GM18505 (cell line): Measurements from ENCODE around the gene DGUOK.
"Not testable (repeated sequence)": the region's sequence is repeated elsewhere in the genome, so short reads cannot be mapped to it uniquely, and the experiment has no call there.

Experiments
- ATAC-seq: cut with Tn5 transposase; IDR thresholded peaks from one replicate; pipeline ENCODE4 v1.9.1; 2021; ENCODE audit not compliant: unreplicated experiment
- POLR2A ChIP-seq: IDR thresholded peaks from 4 replicates; pipeline ENCODE4 v1.6.1; 2011; ENCODE audit warnings: borderline replicate concordance; ENCODE audit not compliant: insufficient read depth, insufficient read length; ENCODE audit errors: extremely low read depth

Gene DGUOK

DNA sequence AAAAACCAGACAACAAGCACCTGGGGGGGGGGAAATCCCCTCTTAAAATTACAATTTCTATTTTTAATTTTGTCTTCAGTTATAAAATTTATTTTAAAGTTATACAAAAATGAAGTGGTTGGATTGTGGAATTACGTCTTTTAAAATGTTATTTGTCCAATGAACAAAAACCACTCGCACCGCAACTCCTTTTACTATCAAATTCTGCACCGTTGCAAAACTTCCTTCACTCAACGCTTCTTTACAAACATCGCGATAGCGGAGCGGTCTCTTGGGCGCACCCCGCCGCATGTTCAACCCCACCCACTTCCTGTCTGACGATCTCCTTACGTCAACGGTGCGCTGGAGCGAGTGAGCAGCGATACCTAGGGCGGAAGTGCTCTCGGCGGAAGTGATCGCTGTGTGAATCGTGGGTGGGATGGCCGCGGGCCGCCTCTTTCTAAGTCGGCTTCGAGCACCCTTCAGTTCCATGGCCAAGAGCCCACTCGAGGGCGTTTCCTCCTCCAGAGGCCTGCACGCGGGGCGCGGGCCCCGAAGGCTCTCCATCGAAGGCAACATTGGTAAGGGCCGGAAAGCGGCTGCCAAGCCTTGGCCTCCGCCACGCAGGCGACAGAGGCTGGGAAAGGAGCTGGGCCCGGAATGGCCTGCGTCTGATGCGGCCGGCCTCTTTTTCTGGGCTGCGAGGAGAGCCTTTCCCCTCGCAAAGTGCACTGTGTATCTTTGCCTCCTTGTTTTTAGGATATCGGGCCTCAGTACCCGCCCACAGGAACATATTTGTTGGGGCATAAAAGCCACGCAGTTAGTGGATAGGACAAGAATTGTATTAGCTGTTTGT, at the start of gene DGUOK:
Gene DGUOK, plus strand, starts transcription at position 388 of the 835 bp plus-strand sequence. Its CDS starts 31 bp downstream, at position 419.
- peak; percentile 99 for ATAC-seq
- TF ChIP-seq POLR2A: peak; percentile 94

DNA sequence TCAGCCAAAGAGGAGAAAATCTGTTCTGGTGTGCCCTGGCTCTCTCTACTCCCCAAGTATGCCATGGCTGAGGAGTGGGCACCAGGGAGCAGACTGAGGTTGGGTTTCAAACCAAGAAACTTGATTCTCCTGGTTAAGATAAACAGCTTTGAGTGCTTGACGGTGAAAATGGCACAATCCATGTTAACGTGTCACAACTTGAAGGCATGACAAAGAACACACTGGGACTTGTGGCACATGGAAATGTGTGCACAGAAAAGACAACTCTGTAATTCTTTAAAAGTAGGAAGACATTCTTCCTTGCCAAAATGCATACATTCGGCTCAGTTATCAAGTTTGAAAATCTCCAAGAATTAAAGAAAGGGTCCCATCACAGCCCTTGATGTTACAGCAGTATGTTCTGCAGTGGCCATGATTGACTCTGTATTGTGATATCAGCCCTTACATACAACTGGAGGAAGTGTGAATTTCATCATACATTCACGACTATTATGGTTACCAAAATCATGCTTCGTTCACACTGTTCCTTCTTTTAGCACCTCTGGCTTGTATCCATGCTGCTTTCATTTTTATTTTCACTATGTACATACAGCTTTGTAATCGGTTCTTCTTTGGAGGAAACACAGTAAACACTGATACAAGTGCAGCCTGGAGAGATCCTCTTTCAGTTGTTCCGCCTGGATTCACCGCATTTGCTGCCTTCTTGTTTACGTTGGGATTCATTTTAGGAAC, 49.4 kb upstream of the DGUOK start:
- ATAC-seq: no peak
- TF ChIP-seq POLR2A: no peak

DNA sequence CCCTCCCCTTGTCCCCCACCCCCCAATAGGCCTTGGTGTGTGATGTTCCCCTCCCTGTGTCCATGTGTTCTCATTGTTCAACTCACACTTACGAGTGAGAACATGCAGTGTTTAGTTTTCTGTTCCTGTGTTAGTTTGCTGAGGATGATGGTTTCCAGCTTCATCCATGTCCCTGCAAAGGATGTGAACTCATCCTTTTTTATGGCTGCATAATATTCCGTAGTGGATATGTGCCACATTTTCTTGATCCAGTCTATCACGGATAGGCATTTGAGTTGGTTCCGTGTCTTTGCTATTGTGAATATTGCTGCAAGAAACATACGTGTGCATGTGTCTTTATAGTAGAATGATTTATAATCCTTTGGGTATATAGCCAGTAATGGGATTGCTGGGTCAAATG, 48.7 kb upstream of the DGUOK start:
- not testable (repeated sequence) for ATAC-seq

DNA sequence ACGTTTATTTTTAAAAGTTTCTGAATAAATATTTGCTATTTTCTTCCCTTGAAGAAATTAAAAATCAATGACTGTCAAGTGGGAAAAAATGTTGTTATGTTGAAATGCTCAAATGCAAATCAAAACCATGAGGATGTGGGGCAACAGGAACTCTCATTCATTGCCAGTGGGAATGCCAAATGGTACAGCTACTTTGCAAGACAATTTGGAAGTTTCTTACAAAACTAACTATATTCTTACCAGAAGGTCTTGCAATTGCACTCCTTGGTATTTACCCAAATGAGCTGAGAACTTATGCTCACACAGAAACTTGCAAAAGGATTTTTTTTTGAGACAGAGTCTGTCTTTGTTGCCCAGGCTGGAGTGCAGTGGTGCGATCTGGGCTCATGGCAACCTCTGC, 41.3 kb upstream of the DGUOK start:
- TF ChIP-seq POLR2A: no peak
- no peak for ATAC-seq

DNA sequence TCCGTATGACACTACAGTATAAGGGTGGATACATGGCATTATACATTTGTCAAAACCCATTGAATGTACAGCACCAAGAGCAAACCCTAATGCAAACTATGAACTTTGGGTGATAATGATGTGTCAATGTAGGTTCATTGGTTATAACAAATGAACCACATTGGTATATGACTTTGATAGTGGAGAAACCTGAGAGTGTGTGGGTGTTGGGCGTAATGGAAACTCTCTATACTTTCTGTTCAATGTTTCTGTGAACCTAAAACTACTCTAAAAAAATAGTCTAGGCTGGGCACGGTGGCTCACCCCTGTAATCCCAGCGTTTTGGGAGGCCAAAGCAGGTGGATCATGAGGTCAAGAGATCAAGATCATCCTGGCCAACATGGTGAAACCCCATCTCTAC, 40.3 kb upstream of the DGUOK start:
- ATAC-seq: no peak
- no peak for TF ChIP-seq POLR2A

DNA sequence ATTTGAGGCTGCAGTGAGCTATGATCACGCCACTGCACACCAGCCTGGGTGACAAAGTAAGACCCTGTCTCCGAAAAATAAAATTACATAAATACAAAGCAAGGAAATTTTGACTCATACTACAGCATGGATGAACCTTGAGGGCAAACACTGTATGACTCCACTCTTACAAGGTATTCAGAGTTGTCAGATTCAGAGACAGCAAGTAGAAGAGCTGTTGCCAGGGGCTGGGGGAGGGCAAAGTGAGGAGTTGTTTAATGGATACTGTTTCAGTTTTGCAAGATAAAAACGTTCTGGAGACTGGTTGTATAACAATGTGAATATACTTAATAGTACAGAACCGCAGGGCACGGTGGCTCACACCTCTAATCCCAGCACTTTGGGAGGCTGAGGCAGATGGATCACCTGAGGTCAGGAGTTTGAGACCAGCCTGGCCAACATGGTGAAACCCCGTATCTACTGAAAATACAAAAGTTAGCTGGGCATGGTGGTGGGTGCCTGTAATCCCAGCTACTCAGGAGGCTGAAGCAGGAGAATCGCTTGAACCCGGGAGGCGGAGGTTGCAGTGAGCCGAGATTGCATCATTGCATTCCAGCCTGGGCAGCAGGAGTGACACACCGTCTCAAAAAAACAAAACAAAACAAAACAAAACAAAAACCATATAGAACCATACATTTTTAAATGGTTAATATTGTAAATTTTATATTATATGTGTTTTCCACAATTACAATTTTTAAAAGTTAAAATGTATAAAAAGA, 38.9 kb upstream of the DGUOK start:
- not testable (repeated sequence) for ATAC-seq

DNA sequence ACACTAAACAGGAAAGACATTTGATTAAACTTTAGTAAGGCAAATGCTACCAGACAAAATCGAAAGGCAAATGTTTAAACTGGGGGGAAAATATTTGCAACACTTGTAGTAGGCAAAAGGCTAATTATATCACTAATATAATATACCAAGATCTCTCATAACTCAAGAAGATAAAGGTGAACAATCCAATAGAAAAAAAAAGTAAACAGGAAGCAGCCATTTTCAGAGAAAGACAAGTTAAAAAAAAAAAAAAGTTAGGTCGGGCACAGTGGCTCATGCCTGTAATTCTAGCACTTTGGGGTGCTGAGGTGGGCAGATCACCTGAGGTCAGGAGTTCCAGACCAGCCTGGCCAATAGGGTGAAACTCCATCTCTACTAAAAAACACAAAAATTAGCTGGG, 38.3 kb upstream of the DGUOK start:
- ATAC-seq: no peak
- TF ChIP-seq POLR2A: no peak

DNA sequence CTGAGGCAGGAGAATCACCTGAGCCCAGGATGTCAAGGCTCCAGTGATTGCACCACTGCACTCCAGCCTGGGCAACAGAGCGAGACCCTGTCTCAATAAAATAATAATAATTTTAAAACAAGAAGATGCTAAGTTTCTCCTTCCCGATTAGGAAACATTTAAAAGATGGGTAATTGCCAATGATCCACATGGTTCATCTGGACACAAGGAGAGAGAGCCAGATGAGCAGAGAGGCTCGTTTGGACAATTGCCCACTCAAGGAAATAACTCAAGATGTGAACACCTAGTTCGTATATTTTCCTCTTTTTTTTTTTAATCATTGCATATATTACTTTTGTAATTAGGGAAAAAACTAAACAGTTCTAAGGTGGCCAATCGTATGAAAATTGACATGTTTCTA, 37.5 kb upstream of the DGUOK start:
- ATAC-seq: no peak
- no peak for TF ChIP-seq POLR2A

DNA sequence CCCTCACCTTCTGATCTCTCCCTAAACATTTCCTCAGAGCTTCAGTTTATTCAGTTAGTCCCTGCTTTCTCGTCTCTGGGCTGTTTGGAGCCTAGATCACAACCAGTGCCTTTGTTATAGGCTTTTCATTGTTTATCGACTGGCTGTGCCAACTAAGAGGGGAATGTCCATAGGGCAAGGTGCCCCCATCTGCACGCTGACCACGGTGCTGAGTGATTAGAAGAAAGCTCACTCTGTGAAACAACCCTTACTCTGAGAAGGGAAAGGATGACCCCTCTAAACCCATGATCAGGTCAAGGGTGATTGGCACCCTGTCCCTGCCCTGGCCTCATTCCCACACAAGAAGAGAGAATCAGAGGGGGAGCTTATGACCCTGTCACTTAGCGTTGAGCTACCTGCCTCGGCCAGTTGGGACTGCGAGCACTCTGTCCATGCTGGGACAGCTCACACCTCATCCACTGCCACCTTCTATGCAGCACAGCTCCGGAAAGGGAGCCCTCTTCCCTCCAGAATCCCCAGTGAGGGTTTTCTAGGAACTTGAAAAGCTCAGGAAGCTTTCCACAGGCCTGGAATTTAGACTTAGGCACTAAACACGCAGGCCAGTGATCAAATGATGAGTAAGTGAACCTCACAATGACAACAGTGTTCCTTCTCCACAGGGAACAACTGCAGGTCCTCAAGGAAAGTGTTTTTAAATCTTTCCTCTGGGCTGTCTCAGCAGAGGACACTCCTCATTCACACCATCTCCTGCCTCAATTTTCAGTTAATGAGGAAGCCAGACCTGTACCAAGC, 36.2 kb upstream of the DGUOK start:
- TF ChIP-seq POLR2A: no peak
- ATAC-seq: no peak

DNA sequence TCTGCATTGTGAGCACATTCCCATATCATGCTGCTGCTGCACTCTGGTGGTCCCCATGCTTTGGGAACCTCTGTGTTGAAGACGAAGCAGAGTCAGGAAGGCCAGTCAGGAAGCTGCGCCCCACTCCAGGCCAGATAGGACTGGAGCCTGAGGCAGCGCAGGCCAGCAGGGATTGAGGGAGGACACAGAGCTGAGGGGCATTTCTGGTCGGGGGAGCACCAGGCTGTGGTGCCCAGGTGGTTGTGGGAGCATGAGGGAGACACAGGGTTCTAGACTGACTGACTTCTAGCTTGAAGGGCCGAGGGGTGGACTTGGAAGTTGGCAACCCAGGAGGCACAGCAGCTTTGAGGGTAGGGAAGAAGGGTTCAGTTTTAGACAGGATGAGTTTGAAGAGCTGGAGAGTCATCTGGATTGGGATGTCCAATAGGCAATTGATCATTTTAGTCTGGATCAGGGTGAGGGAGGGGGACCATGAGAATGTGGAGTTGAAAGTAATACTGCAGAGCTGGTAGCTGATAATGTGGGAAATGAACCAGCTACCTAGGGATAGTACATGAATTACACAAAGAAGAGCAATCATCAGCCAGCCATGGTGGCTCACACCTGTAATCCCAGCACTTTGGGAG, 35.3 kb upstream of the DGUOK start:
- no peak for TF ChIP-seq POLR2A
- ATAC-seq: no peak

DNA sequence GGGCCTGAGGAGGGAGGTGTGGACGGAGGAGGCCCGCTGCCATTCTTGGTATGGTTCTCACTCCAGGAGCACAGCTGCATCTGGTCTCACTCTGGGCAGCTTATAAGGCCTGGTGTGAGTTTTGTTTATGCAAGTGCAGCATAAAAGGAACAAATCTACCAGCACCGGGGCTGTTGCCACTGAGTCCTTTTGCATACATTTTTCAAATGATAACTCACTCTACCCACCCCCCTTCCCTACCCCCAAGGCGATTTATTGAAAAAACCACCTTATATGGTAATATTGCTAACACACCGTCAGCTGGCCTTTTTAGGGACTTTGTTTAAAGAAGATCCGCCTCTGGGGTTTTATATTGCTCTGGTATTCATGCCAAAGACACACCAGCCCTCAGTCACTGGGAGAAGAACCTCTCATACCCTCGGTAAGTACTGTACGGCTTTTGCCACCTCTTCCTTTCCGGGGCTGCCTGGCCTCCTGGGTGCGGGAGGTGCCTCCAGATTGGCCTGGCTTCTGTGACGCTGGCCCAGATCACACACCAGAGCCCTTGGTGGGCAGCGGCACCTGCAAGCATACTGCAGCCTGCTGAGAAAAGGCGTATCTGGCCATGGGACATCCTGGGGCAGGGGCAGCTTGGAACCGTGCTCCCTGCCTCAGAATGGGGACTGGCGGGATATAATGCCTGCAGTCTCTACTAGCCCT, 33.9 kb upstream of the DGUOK start, which contains the start of gene ACTG2:
Gene ACTG2, plus strand, starts transcription at position 378 of the 699 bp plus-strand sequence. CDS start 8,304 bp downstream, outside the sequence.
- TF ChIP-seq POLR2A: no peak

DNA sequence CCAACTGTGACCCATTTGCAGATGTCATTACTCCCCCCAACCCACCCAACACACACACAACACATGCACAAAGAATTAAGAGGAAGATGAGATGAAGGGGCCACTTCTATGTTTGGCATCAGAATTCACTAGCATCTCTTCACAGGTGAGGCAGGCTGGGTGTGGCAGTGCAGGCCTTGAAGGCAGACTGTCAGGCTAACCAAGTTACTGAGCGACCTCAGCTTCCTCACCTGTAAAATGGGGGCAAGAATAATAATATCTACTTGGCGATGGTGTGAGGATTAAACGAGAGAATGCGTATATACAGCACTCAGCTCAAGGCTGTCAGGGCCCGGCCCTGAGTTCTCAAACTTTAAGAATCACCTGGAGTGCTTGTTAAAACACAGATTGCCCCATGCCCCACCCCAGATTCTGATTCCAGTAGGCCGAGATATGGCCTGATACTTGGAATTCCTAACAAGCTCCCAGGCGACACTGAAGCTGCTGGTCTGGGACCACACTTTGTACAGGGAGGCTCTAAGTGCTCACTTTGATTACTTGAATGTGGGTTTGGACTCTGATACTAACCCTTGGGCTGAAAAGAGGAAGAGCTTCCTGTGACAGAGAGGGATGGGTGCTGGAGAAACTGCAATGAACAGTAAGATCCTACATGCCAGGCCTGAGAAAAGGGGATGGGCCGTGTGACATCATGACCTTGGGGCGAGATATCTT, 32.8 kb upstream of the DGUOK start:
- no peak for TF ChIP-seq POLR2A
- ATAC-seq: no peak

More for the DNA sequence above, 33.9 kb upstream of the DGUOK start, which contains the start of gene ACTG2:
- no peak for ATAC-seq

DNA sequence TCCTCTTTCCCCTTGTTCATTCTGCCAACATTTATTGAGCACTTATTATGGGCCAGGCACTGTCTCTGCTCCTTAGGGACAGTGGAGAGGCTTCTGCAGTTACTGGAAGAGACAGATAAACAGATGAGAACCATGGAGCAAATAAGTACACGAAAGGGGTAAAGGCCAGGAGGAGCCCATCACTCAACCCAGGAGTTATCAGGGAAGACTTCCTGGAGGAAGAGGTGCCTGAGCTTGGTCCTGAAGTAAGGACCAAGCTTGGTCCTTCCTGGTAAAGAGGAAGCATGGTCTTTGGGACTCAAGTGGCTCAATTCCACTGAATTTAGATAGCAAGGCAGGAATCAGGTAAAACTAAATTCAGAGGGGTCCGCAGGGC, 32.2 kb upstream of the DGUOK start:
- ATAC-seq: no peak
- TF ChIP-seq POLR2A: no peak
